AG09309 (cell line): Measurements from ENCODE around the gene SMC1B.
"Not testable (repeated sequence)": the region's sequence is repeated elsewhere in the genome, so short reads cannot be mapped to it uniquely, and the experiment has no call there.

ENCODE experiments used
- DNase-seq: peaks from one replicate; pipeline ENCODE4 v3.0.0-alpha.2; 2010; ENCODE audit warnings: low read depth
- H3K4me3 ChIP-seq: 2 replicates; pipeline ENCODE4 v1.5.1; 2011; ENCODE audit warnings: mild to moderate bottlenecking, low read depth, low read length, moderate library complexity; ENCODE audit not compliant: control insufficient read depth
- CTCF ChIP-seq: IDR thresholded peaks from 2 replicates; pipeline ENCODE4 v1.5.1; 2011; ENCODE audit warnings: mild to moderate bottlenecking, low read depth, low read length, inconsistent platforms; ENCODE audit not compliant: insufficient read depth, control insufficient read depth; ENCODE audit errors: missing control alignments

Gene SMC1B

GRCh38 chr22:45451972-45452371, 38.6 kb upstream of the SMC1B start:
- H3K4me3 ChIP-seq = no peak overlapping the region
- DNase-seq = no peak
- TF ChIP-seq CTCF = no peak

- H3K4me3 ChIP-seq = no peak overlapping the region
- DNase-seq = peak; percentile 98
- no peak for TF ChIP-seq CTCF
Observed at GRCh38 chr22:45450921-45451651, 37.7 kb upstream of the SMC1B start.

- no peak for TF ChIP-seq CTCF
- H3K4me3 ChIP-seq = no peak overlapping the region
- DNase-seq = no peak
Observed at GRCh38 chr22:45450101-45450785, 36.8 kb upstream of the SMC1B start.

- H3K4me3 ChIP-seq, DNase-seq: not testable (repeated sequence)
Observed at GRCh38 chr22:45449442-45449841, 36.0 kb upstream of the SMC1B start.

GRCh38 chr22:45448431-45448830, 35.0 kb upstream of the SMC1B start:
- TF ChIP-seq CTCF = no peak
- no peak overlapping the region for H3K4me3 ChIP-seq
- no peak for DNase-seq

- not testable (repeated sequence) for DNase-seq, H3K4me3 ChIP-seq
Observed at GRCh38 chr22:45447596-45447995, 34.2 kb upstream of the SMC1B start.

- no peak for DNase-seq
- H3K4me3 ChIP-seq = no peak overlapping the region
- no peak for TF ChIP-seq CTCF
Observed at GRCh38 chr22:45446216-45446615, 32.8 kb upstream of the SMC1B start.
